Endodermal cell (in vitro differentiated cells): ENCODE results near the gene REXO1. TPM values are rescaled to one million over a fixed set of nuclear protein-coding genes. Genes with fewer than 3 reads are reported as not detected.

ENCODE experiments used
- DNase-seq: peaks from one replicate; pipeline ENCODE4 v3.0.0-alpha.2; 2017
- H3K27ac ChIP-seq: 2 replicates; pipeline ENCODE4 v1.5.1; 2013; ENCODE audit warnings: mild to moderate bottlenecking, low read depth, low read length, moderate library complexity
- H3K27me3 ChIP-seq: 2 replicates; pipeline ENCODE4 v1.6.1; 2013; ENCODE audit warnings: mild to moderate bottlenecking, low read length, moderate library complexity; ENCODE audit not compliant: insufficient read depth, control insufficient read depth, poor library complexity, severe bottlenecking
- H3K36me3 ChIP-seq: 2 replicates; pipeline ENCODE4 v1.7.0; 2013; ENCODE audit warnings: mild to moderate bottlenecking, low read length, moderate library complexity; ENCODE audit not compliant: control insufficient read depth, insufficient read depth
- H3K4me1 ChIP-seq: one replicate; pipeline ENCODE4 v1.7.0; 2013; ENCODE audit warnings: low read length; ENCODE audit not compliant: control insufficient read depth, insufficient read depth
- H3K4me3 ChIP-seq: 2 replicates; pipeline ENCODE4 v1.5.1; 2013; ENCODE audit warnings: mild to moderate bottlenecking, low read length, moderate library complexity
- H3K9ac ChIP-seq: 2 replicates; pipeline ENCODE4 v1.6.1; 2013; ENCODE audit warnings: mild to moderate bottlenecking, low read length, moderate library complexity; ENCODE audit not compliant: poor library complexity, severe bottlenecking; ENCODE audit errors: extremely low read depth
- H3K9me3 ChIP-seq: 2 replicates; pipeline ENCODE4 v1.6.1; 2013; ENCODE audit warnings: mild to moderate bottlenecking, low read length, moderate library complexity; ENCODE audit not compliant: control insufficient read depth
- H3K27ac Mint-ChIP-seq: 2 replicates; pipeline ENCODE4 v1.8.0; 2020; ENCODE audit warnings: mixed read lengths
- H3K27me3 Mint-ChIP-seq: 2 replicates; pipeline ENCODE4 v1.8.0; 2021; ENCODE audit warnings: mild to moderate bottlenecking, mixed read lengths; ENCODE audit not compliant: insufficient read depth
- H3K36me3 Mint-ChIP-seq: 2 replicates; pipeline ENCODE4 v1.8.0; 2020; ENCODE audit warnings: low read depth, mixed read lengths
- H3K4me1 Mint-ChIP-seq: 2 replicates; pipeline ENCODE4 v1.8.0; 2020; ENCODE audit warnings: mixed read lengths
- H3K4me3 Mint-ChIP-seq: 2 replicates; pipeline ENCODE4 v1.8.0; 2020; ENCODE audit warnings: mild to moderate bottlenecking, moderate library complexity, mixed read lengths
- H3K9me3 Mint-ChIP-seq: 2 replicates; pipeline ENCODE4 v1.8.0; 2020; ENCODE audit warnings: mild to moderate bottlenecking, mixed read lengths
- CTCF ChIP-seq: fragments of 200-600 bp; sonication (generic); conservative IDR thresholded peaks from 2 replicates; pipeline ENCODE4 v1.5.0; 2021; ENCODE audit warnings: antibody characterized with exemption, mild to moderate bottlenecking
- WGBS, 2 experiments: methylation state at CpG; one replicate each; pipeline versions ENCODE4 v1.1.5 to v1.1.7; 2013; ENCODE audit warnings: missing lambda C conversion rate in 2 of 2, mixed read lengths in 1 of 2; ENCODE audit not compliant: insufficient coverage in 1 of 2, insufficient read length in 1 of 2; 5-methylcytosine and 5-hydroxymethylcytosine counted together
- microRNA-seq: library from miRNA; unstranded; fragments of <30 nt; microRNA quantifications from one replicate; pipeline ENCODE4 v1.2.0, GENCODE V29; 2020; ENCODE audit warnings: borderline microRNAs expressed
- total RNA-seq, 2 donors: library from RNA; stranded (reverse); fragmentation: NEBNext Ultra II Directional in 1 of 2; extraction: Animal tissue kit (Norgen Biotek cat#: 25700) in 1 of 2; gene quantifications; 2 replicates in 1 of 2; 3 replicates in 1 of 2; pipeline ENCODE4 v1.2.1, GENCODE V29; 2021

Gene REXO1
- total RNA-seq, 2 donors from 2014 or later, result 51.6 to 56.4 TPM

GRCh38 chr19:1765904-1766799 lies 82.1 kb downstream of the REXO1 start:
- Mint-ChIP-seq H3K9me3 (peaks cover 7% of the 10 kb centered on the region), H3K27ac (no peak overlapping the region), H3K27me3 (peaks cover 95% of the 10 kb centered on the region), H3K4me1 (no peaks in the 10 kb centered on the region), H3K36me3 (no peaks in the 10 kb centered on the region), H3K4me3 (no peak overlapping the region)
- DNase-seq, result peak; percentile 54
- H3K9me3 ChIP-seq, result peaks cover 11% of the 10 kb centered on the region
- H3K36me3 ChIP-seq, result no peaks in the 10 kb centered on the region
- no peak overlapping the region for H3K27ac ChIP-seq
- H3K9ac ChIP-seq, result no peak overlapping the region
- peaks cover 100% of the 10 kb centered on the region for H3K27me3 ChIP-seq
- no peak overlapping the region for H3K4me3 ChIP-seq
- no peaks in the 10 kb centered on the region for H3K4me1 ChIP-seq
- no peak for TF ChIP-seq CTCF
- 11 to 20% methylated on average over 13 to 38 of the region's 38 CpGs for WGBS, 2 experiments

Small RNAs within 50 kb of the gene (microRNA-seq; reads per million reads assigned to microRNA genes)
- gene MIR1909, result 1.2 reads per million

Other genes starting within 250 kb of the REXO1 start
- gene UQCR11, start 243.0 kb downstream of the REXO1 start, total RNA-seq, result 100 to 1,000 TPM; 171 to 195 TPM
- 100 to 1,000 TPM; 233 to 268 TPM for gene TCF3, start 195.9 kb downstream of the REXO1 start, total RNA-seq
- under 1 TPM in 1 of 2 donors, not detected in 1; 0.04 TPM for gene ONECUT3, start 95.0 kb downstream of the REXO1 start, total RNA-seq
- 1 to 10 TPM; 2.3 to 3.4 TPM for gene ATP8B3, start 36.2 kb downstream of the REXO1 start, total RNA-seq
- gene KLF16, start 15.1 kb upstream of the REXO1 start, total RNA-seq, result 10 to 100 TPM; 39.0 to 42.9 TPM
- gene ABHD17A, start 37.0 kb upstream of the REXO1 start, total RNA-seq, result 10 to 100 TPM; 50.6 to 52.9 TPM
- gene ADAT3, start 56.9 kb upstream of the REXO1 start, total RNA-seq, result 10 to 100 TPM in 1 of 2 donors, 1 to 10 TPM in 1; 9.9 to 13.8 TPM
- 10 to 100 TPM; 69.6 to 75.3 TPM for gene SCAMP4, start 56.9 kb upstream of the REXO1 start, total RNA-seq
- 100 to 1,000 TPM; 111 to 112 TPM for gene CSNK1G2, start 92.7 kb upstream of the REXO1 start, total RNA-seq
- gene BTBD2, start 167.2 kb upstream of the REXO1 start, total RNA-seq, result 100 to 1,000 TPM; 107 to 112 TPM
- gene MKNK2, start 202.8 kb upstream of the REXO1 start, total RNA-seq, result 100 to 1,000 TPM; 120 to 123 TPM
- gene MOB3A, start 247.8 kb upstream of the REXO1 start, total RNA-seq, result 10 to 100 TPM; 20.9 to 21.8 TPM
- 1 to 10 TPM; 4.3 to 5.4 TPM for gene IZUMO4, start 248.4 kb upstream of the REXO1 start, total RNA-seq